Osteoblast (primary cell): Measurements from ENCODE around the gene ASPHD2. TPM values are rescaled to one million over a fixed set of nuclear protein-coding genes. Genes with fewer than 3 reads are reported as not detected.
A peak's percentile ranks its signal among the peaks of the same experiment; 100 is the strongest.

Experiments
- DNase-seq: peaks from one replicate; pipeline ENCODE4 v3.0.0; 2011; ENCODE audit warnings: low spot score, mixed read lengths; ENCODE audit not compliant: insufficient read length; ENCODE audit errors: missing footprints
- H2AFZ ChIP-seq: 2 replicates; pipeline ENCODE4 v1.6.0; 2011; ENCODE audit warnings: mild to moderate bottlenecking, low read length
- H3K27ac ChIP-seq: 2 replicates; pipeline ENCODE4 v1.5.1; 2011; ENCODE audit warnings: mild to moderate bottlenecking, low read depth, low read length, moderate library complexity
- H3K27me3 ChIP-seq: 2 replicates; pipeline ENCODE4 v1.6.0; 2012; ENCODE audit warnings: mild to moderate bottlenecking, control low read depth, inconsistent platforms, low read length, moderate library complexity; ENCODE audit not compliant: insufficient read depth
- H3K36me3 ChIP-seq: 2 replicates; pipeline ENCODE4 v1.5.1; 2011; ENCODE audit warnings: mild to moderate bottlenecking, low read length, control low read depth, moderate library complexity; ENCODE audit not compliant: insufficient read depth
- H3K4me1 ChIP-seq: 2 replicates; pipeline ENCODE4 v1.5.1; 2011; ENCODE audit warnings: mild to moderate bottlenecking, low read length, control low read depth, moderate library complexity; ENCODE audit not compliant: insufficient read depth
- H3K4me2 ChIP-seq: 2 replicates; pipeline ENCODE4 v1.6.0; 2011; ENCODE audit warnings: mild to moderate bottlenecking, low read length; ENCODE audit not compliant: insufficient read depth
- H3K4me3 ChIP-seq: fragments of 200-600 bp; sonication (generic); 3 replicates; pipeline ENCODE4 v1.5.1; 2012; ENCODE audit warnings: mild to moderate bottlenecking, low read length, inconsistent platforms; ENCODE audit not compliant: insufficient read depth
- H3K79me2 ChIP-seq: 2 replicates; pipeline ENCODE4 v1.6.0; 2012; ENCODE audit warnings: mild to moderate bottlenecking, low read length, control low read depth, inconsistent platforms; ENCODE audit not compliant: insufficient read depth
- H3K9me3 ChIP-seq: 2 replicates; pipeline ENCODE4 v1.5.1; 2011; ENCODE audit warnings: low read depth, low read length, control low read depth
- H4K20me1 ChIP-seq: 2 replicates; pipeline ENCODE4 v1.6.0; 2012; ENCODE audit warnings: mild to moderate bottlenecking, low read length, control low read depth; ENCODE audit not compliant: insufficient read depth
- total RNA-seq: library from RNA; depleted of rRNA; stranded (reverse); fragments of >200 nt; gene quantifications from 2 replicates; pipeline ENCODE4 v1.2.3, GENCODE V29; 2012
- TF ChIP-seq, protein P1 (sequence below): IDR thresholded peaks from 2 replicates; pipeline ENCODE4 v1.5.1; 2011; ENCODE audit warnings: mild to moderate bottlenecking, low read depth, low read length, moderate library complexity; ENCODE audit errors: extremely low read depth

ASPHD2 gene
- total RNA-seq, 1 donor: 6.2 TPM

- H3K4me1 ChIP-seq: peaks cover 37% of the 10 kb centered on the region
- H3K4me3 ChIP-seq: no peak overlapping the region
- H4K20me1 ChIP-seq: no peaks in the 10 kb centered on the region
- TF ChIP-seq, protein P1, sequence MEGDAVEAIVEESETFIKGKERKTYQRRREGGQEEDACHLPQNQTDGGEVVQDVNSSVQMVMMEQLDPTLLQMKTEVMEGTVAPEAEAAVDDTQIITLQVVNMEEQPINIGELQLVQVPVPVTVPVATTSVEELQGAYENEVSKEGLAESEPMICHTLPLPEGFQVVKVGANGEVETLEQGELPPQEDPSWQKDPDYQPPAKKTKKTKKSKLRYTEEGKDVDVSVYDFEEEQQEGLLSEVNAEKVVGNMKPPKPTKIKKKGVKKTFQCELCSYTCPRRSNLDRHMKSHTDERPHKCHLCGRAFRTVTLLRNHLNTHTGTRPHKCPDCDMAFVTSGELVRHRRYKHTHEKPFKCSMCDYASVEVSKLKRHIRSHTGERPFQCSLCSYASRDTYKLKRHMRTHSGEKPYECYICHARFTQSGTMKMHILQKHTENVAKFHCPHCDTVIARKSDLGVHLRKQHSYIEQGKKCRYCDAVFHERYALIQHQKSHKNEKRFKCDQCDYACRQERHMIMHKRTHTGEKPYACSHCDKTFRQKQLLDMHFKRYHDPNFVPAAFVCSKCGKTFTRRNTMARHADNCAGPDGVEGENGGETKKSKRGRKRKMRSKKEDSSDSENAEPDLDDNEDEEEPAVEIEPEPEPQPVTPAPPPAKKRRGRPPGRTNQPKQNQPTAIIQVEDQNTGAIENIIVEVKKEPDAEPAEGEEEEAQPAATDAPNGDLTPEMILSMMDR: no peak
- H3K27me3 ChIP-seq: no peaks in the 10 kb centered on the region
- peaks cover 74% of the 10 kb centered on the region for H3K79me2 ChIP-seq
- H3K27ac ChIP-seq: peak overlapping the region; percentile 92
- DNase-seq: no peak
- no peak overlapping the region for H2AFZ ChIP-seq
- no peaks in the 10 kb centered on the region for H3K9me3 ChIP-seq
- H3K36me3 ChIP-seq: no peaks in the 10 kb centered on the region
- H3K4me2 ChIP-seq: peak overlapping the region; percentile 89
These were observed 53.1 kb downstream of the ASPHD2 start for GRCh38 chr22:26482161-26482560.

- Histone ChIP-seq H3K4me3 (peak overlapping the region; percentile 93), H3K27ac (peak overlapping the region; percentile 92), H3K4me2 (peak overlapping the region; percentile 89), H3K4me1 (peaks cover 37% of the 10 kb centered on the region), H3K27me3 (no peaks in the 10 kb centered on the region), H3K9me3 (no peaks in the 10 kb centered on the region), H3K36me3 (peaks cover 2% of the 10 kb centered on the region), H2AFZ (peak overlapping the region; percentile 69), H4K20me1 (no peaks in the 10 kb centered on the region), H3K79me2 (peaks cover 68% of the 10 kb centered on the region)
- no peak for DNase-seq
- TF ChIP-seq, protein P1: no peak
These were observed 54.0 kb downstream of the ASPHD2 start for GRCh38 chr22:26483043-26483438.

DNA sequence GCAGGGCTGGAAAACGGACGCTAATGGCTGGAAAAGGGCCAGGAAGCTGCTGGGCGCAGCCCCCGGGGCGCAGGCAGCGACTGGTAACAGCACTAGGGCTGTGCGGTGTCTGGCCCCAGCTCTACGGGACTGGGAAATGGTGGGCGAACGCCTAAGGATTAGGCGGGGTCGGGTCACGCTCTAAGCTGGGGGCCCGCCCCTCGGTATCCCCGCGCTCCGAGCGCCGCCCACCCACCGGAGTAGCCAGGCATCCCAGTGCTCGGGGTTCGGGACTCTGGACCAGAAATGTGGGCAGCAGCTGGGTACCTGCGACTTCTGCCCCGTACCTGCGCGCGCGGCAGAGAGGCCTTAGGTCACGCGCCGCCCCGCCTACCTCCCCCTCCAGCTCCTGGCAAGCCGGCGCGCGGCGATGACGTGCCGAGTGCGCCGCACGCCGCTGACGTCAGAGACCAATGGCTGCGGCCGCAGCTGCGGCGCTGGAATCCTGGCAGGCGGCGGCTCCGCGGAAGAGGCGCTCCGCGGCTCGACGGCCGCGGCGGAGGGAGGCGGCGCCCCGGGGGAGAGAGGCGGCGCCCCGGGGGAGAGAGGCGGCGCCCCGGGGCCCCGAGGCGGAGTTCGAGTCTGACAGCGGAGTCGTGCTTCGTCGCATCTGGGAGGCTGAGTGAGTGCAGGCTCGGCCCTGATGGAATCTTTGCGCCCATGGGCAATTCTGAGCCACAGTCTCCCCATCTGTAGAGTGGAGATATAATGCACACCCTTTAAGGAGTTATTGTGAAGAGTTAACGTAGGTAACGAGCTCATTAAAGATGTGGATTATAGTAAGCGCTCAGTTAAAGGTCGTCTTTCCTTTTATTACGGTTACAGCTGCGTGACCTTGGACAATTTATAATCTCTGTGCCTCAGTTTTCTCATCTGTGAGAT lies 54.6 kb downstream of the ASPHD2 start, which contains the start of the genes HPS4 and SRRD:
Gene HPS4, minus strand, starts transcription at position 345 of the 921 bp plus-strand sequence. CDS start 2,021 bp downstream, outside the sequence.
Gene SRRD, plus strand, starts transcription at position 439 of the 921 bp plus-strand sequence. Its CDS starts 14 bp downstream, at position 453.
- no peaks in the 10 kb centered on the region for H3K27me3 ChIP-seq
- H3K27ac ChIP-seq: peak within 1 kb of the TSS; percentile 92
- TF ChIP-seq, protein P1: no peak
- peak within 1 kb of the TSS; percentile 89 for H3K4me2 ChIP-seq
- peaks cover 65% of the 10 kb centered on the region for H3K79me2 ChIP-seq
- peaks cover 9% of the 10 kb centered on the region for H3K36me3 ChIP-seq
- peak within 1 kb of the TSS; percentile 78 for H2AFZ ChIP-seq
- H4K20me1 ChIP-seq: no peaks in the 10 kb centered on the region
- DNase-seq: peak; percentile 97
- peak within 1 kb of the TSS; percentile 93 for H3K4me3 ChIP-seq
- no peaks in the 10 kb centered on the region for H3K9me3 ChIP-seq
- H3K4me1 ChIP-seq: peaks cover 37% of the 10 kb centered on the region

DNA sequence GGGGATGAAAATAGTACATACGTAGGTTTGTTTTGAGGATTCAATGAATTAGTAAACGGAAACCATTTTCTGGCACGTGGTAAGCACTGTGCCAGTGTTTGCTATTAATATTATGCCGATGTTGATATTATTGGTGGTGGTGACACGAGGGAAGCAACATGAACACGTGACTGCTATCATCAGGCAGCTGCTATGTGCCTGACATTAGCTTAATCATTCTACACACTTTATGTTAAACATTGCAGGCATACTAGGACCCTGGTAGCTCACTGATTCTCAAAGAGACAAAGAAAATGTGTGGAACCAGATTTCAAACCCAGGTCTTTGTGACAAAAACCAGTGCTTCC lies 55.3 kb downstream of the ASPHD2 start:
- H3K27ac ChIP-seq: peak overlapping the region; percentile 92
- peak overlapping the region; percentile 78 for H2AFZ ChIP-seq
- H3K4me3 ChIP-seq: peak overlapping the region; percentile 93
- TF ChIP-seq, protein P1: no peak
- no peaks in the 10 kb centered on the region for H4K20me1 ChIP-seq
- no peaks in the 10 kb centered on the region for H3K9me3 ChIP-seq
- peaks cover 15% of the 10 kb centered on the region for H3K36me3 ChIP-seq
- H3K27me3 ChIP-seq: no peaks in the 10 kb centered on the region
- H3K4me1 ChIP-seq: peaks cover 33% of the 10 kb centered on the region
- H3K79me2 ChIP-seq: peaks cover 59% of the 10 kb centered on the region
- no peak for DNase-seq
- peak overlapping the region; percentile 82 for H3K4me2 ChIP-seq
